Activated CD4-positive, alpha-beta memory T cell treated with anti-CD3 and anti-CD28 coated beads for 36 hours (primary cell): ENCODE results near the gene THBS3. TPM values are rescaled to one million over a fixed set of nuclear protein-coding genes. Genes with fewer than 3 reads are reported as not detected.

Source experiments
- CTCF ChIA-PET: fragments of 350-600 bp; sonication (Branson Sonifier 250); formaldehyde crosslinking; loops from one replicate; lab custom pipeline; 2021; ENCODE audit warnings: antibody characterized with exemption, inconsistent platforms; lab: Charles Lee
- POLR2A ChIA-PET: fragments of 350-600 bp; sonication (Branson Sonifier 250); formaldehyde crosslinking; loops from one replicate; lab custom pipeline; 2021; ENCODE audit warnings: antibody characterized with exemption; lab: Charles Lee
- DNase-seq: peaks from one replicate; pipeline ENCODE4 v3.0.0-alpha.2; 2020
- H3K27ac Mint-ChIP-seq: one replicate; pipeline ENCODE4 v1.8.0; 2021; ENCODE audit warnings: mixed read lengths
- H3K27me3 Mint-ChIP-seq: one replicate; pipeline ENCODE4 v1.8.0; 2021; ENCODE audit warnings: mixed read lengths
- H3K36me3 Mint-ChIP-seq: one replicate; pipeline ENCODE4 v1.8.0; 2021; ENCODE audit warnings: mixed read lengths
- H3K4me1 Mint-ChIP-seq: one replicate; pipeline ENCODE4 v1.8.0; 2021; ENCODE audit warnings: low read depth, mixed read lengths
- H3K4me3 Mint-ChIP-seq: one replicate; pipeline ENCODE4 v1.8.0; 2021; ENCODE audit warnings: mild to moderate bottlenecking, mixed read lengths
- H3K9me3 Mint-ChIP-seq: one replicate; pipeline ENCODE4 v1.8.0; 2021; ENCODE audit warnings: mixed read lengths
- intact Hi-C: fragments of 100-400 bp; cut with micrococcal nuclease; formaldehyde crosslinking; loops from one replicate; pipeline ENCODE4 v1.15.1; 2023
- total RNA-seq, 2 experiments: library from RNA; stranded (reverse); gene quantifications; one replicate each; pipeline ENCODE4 v1.2.3, GENCODE V29; 2021

The THBS3 gene
- total RNA-seq, 2 experiments from 2014 or later = 15.6 to 17.3 TPM

- Mint-ChIP-seq H3K4me3 (no peak overlapping the region), H3K27me3 (no peaks in the 10 kb centered on the region), H3K27ac (no peak overlapping the region), H3K36me3 (no peaks in the 10 kb centered on the region), H3K4me1 (peaks cover 3% of the 10 kb centered on the region), H3K9me3 (no peaks in the 10 kb centered on the region)
- ChIA-PET POLR2A (interaction anchor here (2.4 to 2.9 kb wide), 2 partner anchors 8 to 12 kb away, joined by 12 to 14 read pairs; partner anchors contain the start of genes KRTCAP2 and TRIM46), CTCF (interaction anchor here (1.0 to 3.0 kb wide), 5 partner anchors 7 to 95 kb away, joined by 3 to 15 read pairs (median 4); partner anchors contain the start of gene KRTCAP2)
- DNase-seq = no peak
- intact Hi-C loops = no loop called here
These were observed 21.5 kb downstream of the THBS3 start for GRCh38 chr1:155186067-155186793.

GRCh38 chr1:155185783-155186066 lies 22.0 kb downstream of the THBS3 start:
- DNase-seq = no peak
- intact Hi-C loops = no loop called here
- Mint-ChIP-seq H3K27me3 (no peaks in the 10 kb centered on the region), H3K9me3 (no peaks in the 10 kb centered on the region), H3K27ac (no peak overlapping the region), H3K36me3 (no peaks in the 10 kb centered on the region), H3K4me1 (peaks cover 3% of the 10 kb centered on the region), H3K4me3 (no peak overlapping the region)
- POLR2A ChIA-PET = interaction anchor here (0.6 to 2.9 kb wide), 3 partner anchors 8 to 138 kb away, joined by 3 to 14 read pairs (median 12); partner anchors contain the start of genes KRTCAP2 and TRIM46
- CTCF ChIA-PET = interaction anchor here (1.0 to 3.0 kb wide), 5 partner anchors 8 to 94 kb away, joined by 3 to 15 read pairs (median 4); partner anchors contain the start of gene KRTCAP2

- POLR2A ChIA-PET = interaction anchor here (0.6 to 2.9 kb wide), 3 partner anchors 9 to 137 kb away, joined by 3 to 14 read pairs (median 12); partner anchors contain the start of genes KRTCAP2 and TRIM46
- no peaks in the 10 kb centered on the region for H3K36me3 Mint-ChIP-seq
- H3K9me3 Mint-ChIP-seq = no peaks in the 10 kb centered on the region
- intact Hi-C loops = no loop called here
- H3K4me1 Mint-ChIP-seq = peaks cover 3% of the 10 kb centered on the region
- DNase-seq = no peak
- no peaks in the 10 kb centered on the region for H3K27me3 Mint-ChIP-seq
- H3K27ac Mint-ChIP-seq = no peak overlapping the region
- CTCF ChIA-PET = interaction anchor here (1.0 to 3.0 kb wide), 6 partner anchors 8 to 94 kb away, joined by 3 to 15 read pairs (median 4); partner anchors contain the start of gene KRTCAP2
- H3K4me3 Mint-ChIP-seq = no peak overlapping the region
These were observed 22.6 kb downstream of the THBS3 start for GRCh38 chr1:155184835-155185782.

- ChIA-PET CTCF (interaction anchor here (0.9 to 3.0 kb wide), 3 partner anchors 9 to 23 kb away, joined by 3 to 15 read pairs (median 5); partner anchors contain the start of gene KRTCAP2), POLR2A (interaction anchor here (2.4 to 2.9 kb wide), 2 partner anchors 10 kb away, joined by 12 to 14 read pairs; partner anchors contain the start of genes KRTCAP2 and TRIM46)
- Mint-ChIP-seq H3K27ac (no peak overlapping the region), H3K4me1 (peaks cover 3% of the 10 kb centered on the region), H3K4me3 (no peak overlapping the region), H3K27me3 (no peaks in the 10 kb centered on the region), H3K9me3 (no peaks in the 10 kb centered on the region), H3K36me3 (peaks cover 2% of the 10 kb centered on the region)
- no peak for DNase-seq
- intact Hi-C loops = no loop called here
These were observed 23.3 kb downstream of the THBS3 start for GRCh38 chr1:155184351-155184811.

- Mint-ChIP-seq H3K4me3 (no peak overlapping the region), H3K9me3 (no peaks in the 10 kb centered on the region), H3K36me3 (peaks cover 5% of the 10 kb centered on the region)
These were observed 23.9 kb downstream of the THBS3 start for GRCh38 chr1:155183775-155184221.

GRCh38 chr1:155182052-155182550 lies 25.6 kb downstream of the THBS3 start:
- no peak overlapping the region for H3K4me3 Mint-ChIP-seq
- no peaks in the 10 kb centered on the region for H3K27me3 Mint-ChIP-seq
- CTCF ChIA-PET = interaction anchor here (1.0 kb wide), 1 partner anchor 9 kb away, joined by 4 read pairs; the partner anchor contains the start of gene KRTCAP2
- H3K9me3 Mint-ChIP-seq = no peaks in the 10 kb centered on the region
- POLR2A ChIA-PET = no interaction called here
- no peaks in the 10 kb centered on the region for H3K4me1 Mint-ChIP-seq
- DNase-seq = no peak
- no peak overlapping the region for H3K27ac Mint-ChIP-seq
- peaks cover 9% of the 10 kb centered on the region for H3K36me3 Mint-ChIP-seq
- intact Hi-C loops = no loop called here

More at GRCh38 chr1:155183775-155184221, 23.9 kb downstream of the THBS3 start:
- intact Hi-C loops = no loop called here
- Mint-ChIP-seq H3K4me1 (peaks cover 3% of the 10 kb centered on the region), H3K27ac (no peak overlapping the region), H3K27me3 (no peaks in the 10 kb centered on the region)
- ChIA-PET CTCF (interaction anchor here (0.9 to 3.0 kb wide), 3 partner anchors 8 to 23 kb away, joined by 3 to 15 read pairs (median 5); partner anchors contain the start of gene KRTCAP2), POLR2A (interaction anchor here (2.4 to 2.9 kb wide), 2 partner anchors 9 to 10 kb away, joined by 12 to 14 read pairs; partner anchors contain the start of genes KRTCAP2 and TRIM46)
- no peak for DNase-seq

- POLR2A ChIA-PET = no interaction called here
- Mint-ChIP-seq H3K27me3 (no peaks in the 10 kb centered on the region), H3K36me3 (peaks cover 13% of the 10 kb centered on the region), H3K27ac (no peak overlapping the region), H3K4me3 (no peak overlapping the region), H3K4me1 (peaks cover 6% of the 10 kb centered on the region), H3K9me3 (no peaks in the 10 kb centered on the region)
- CTCF ChIA-PET = interaction anchor here (1.0 kb wide), 1 partner anchor 9 kb away, joined by 4 read pairs; the partner anchor contains the start of gene KRTCAP2
- intact Hi-C loops = no loop called here
- no peak for DNase-seq
These were observed 26.2 kb downstream of the THBS3 start for GRCh38 chr1:155181371-155182051.

GRCh38 chr1:155179112-155180031 lies 28.3 kb downstream of the THBS3 start:
- no peak for DNase-seq

GRCh38 chr1:155178441-155179111 lies 29.1 kb downstream of the THBS3 start:
- Mint-ChIP-seq H3K36me3 (peaks cover 13% of the 10 kb centered on the region), H3K9me3 (no peaks in the 10 kb centered on the region), H3K27me3 (no peaks in the 10 kb centered on the region), H3K4me1 (peaks cover 28% of the 10 kb centered on the region), H3K27ac (no peak overlapping the region), H3K4me3 (no peak overlapping the region)
- ChIA-PET POLR2A (interaction anchor here (7.5 kb wide), 1 partner anchor 15 kb away, joined by 70 read pairs; no protein-coding TSS in a partner anchor), CTCF (interaction anchor here (1.4 to 8.5 kb wide), 5 partner anchors 10 to 145 kb away, joined by 3 to 201 read pairs (median 7); partner anchors contain the start of genes MTX1 and THBS3)
- no peak for DNase-seq
- intact Hi-C loops = no loop called here

More at GRCh38 chr1:155179112-155180031, 28.3 kb downstream of the THBS3 start:
- intact Hi-C loops = no loop called here
- ChIA-PET CTCF (interaction anchor here (0.8 to 8.5 kb wide), 5 partner anchors 11 to 28 kb away, joined by 3 to 201 read pairs (median 8); partner anchors contain the start of genes MTX1 and THBS3), POLR2A (interaction anchor here (7.5 kb wide), 1 partner anchor 14 kb away, joined by 70 read pairs; no protein-coding TSS in a partner anchor)
- Mint-ChIP-seq H3K36me3 (peaks cover 13% of the 10 kb centered on the region), H3K27me3 (no peaks in the 10 kb centered on the region), H3K27ac (no peak overlapping the region), H3K9me3 (no peaks in the 10 kb centered on the region), H3K4me1 (peaks cover 24% of the 10 kb centered on the region), H3K4me3 (no peak overlapping the region)
